GM21576 (cell line): ENCODE data around the gene GNG8.

Experiments
- ATAC-seq: cut with Tn5 transposase; IDR thresholded peaks from one replicate; pipeline ENCODE4 v1.9.1; 2021; ENCODE audit warnings: mild to moderate bottlenecking, moderate library complexity; ENCODE audit not compliant: unreplicated experiment

The GNG8 gene

GRCh38 chr19:46635920-46636761 lies at the start of gene GNG8:
TSS of gene GNG8 (minus strand) at chr19:46636202. CDS start at chr19:46634682, 1,520 bp downstream.
- no peak for ATAC-seq

DNA sequence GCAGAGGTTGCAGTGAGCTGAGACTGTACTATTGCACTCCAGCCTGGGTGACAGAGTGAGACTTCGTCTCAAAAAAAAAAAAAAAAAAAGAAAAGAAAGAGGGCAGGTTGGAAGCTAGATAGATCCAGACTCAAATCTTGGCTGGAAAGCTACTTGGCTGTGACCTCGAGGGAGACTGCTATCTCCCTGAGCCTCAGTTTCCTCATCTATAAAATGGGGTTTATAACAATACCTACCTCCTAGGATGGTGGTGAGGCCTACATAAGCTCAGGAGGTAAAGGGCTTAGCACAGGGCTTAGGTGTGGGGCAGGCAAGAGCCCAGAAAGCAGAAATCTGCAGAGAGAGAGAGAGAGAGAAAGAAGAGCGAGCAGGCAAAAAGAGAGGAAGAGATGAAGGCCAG lies 49.2 kb upstream of the GNG8 start:
- no peak for ATAC-seq

GRCh38 chr19:46678110-46678732 lies 42.2 kb upstream of the GNG8 start:
- no peak for ATAC-seq

DNA sequence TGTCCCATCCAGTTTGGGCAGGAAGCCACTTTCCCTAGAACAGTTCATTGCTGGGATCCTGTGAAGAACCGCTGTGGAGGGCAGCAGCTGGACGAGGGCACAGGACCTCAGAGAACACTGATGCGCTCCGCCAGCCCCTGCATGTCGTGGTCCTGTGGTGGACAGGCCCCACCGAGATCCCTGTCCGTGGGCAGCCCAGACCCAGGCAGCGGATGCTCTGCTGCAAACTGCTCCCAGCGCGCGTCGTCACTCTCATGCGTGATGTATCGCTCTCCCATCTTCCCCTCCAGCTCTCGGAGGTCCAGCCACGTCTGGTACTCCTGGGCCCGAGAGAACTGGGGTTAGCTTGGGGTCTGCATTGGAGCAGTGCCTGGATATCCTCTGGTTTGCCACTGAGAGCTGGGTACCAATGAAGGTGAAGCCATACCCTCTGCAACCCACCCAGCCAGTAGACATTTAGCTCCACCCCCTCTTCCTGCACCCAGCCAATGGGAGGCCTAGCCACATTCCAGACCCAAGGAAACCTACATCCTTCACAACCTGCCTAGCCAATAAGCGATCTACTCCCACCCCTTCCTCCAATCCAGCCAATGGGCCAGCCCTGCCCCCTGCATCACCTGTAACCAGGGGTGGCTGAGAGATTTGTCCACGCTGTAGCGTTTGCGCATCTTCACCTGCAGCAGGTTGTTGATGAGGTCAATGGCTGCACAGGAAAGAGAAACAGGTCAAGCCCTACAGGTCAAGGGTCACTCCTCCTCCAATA lies 38.6 kb upstream of the GNG8 start:
- ATAC-seq: no peak

DNA sequence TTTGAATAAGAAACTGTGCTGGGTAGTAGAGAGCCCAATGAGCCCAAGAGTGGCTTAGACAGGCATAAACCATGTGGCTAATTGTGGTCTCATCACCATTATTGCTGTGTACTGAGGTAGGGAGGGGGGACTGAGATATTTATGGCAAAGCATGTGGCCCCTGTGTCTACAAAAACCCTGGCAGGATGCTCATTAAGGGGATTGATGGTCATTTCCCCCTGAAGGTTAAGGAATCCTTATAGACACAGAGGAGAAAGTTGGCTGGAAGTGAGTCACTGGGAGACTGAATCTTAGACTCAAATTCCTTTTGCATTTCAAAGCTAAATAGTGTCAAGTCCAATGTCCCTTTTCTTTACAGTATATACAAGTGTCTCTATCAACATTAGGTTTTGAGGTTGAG lies 34.8 kb upstream of the GNG8 start:
- no peak for ATAC-seq

GRCh38 chr19:46668662-46669061 lies 32.7 kb upstream of the GNG8 start:
- ATAC-seq: no peak

- ATAC-seq: no peak
Observed at GRCh38 chr19:46665072-46665471, 29.1 kb upstream of the GNG8 start.

- no peak for ATAC-seq
Observed at GRCh38 chr19:46661735-46662592, 26.0 kb upstream of the GNG8 start.

DNA sequence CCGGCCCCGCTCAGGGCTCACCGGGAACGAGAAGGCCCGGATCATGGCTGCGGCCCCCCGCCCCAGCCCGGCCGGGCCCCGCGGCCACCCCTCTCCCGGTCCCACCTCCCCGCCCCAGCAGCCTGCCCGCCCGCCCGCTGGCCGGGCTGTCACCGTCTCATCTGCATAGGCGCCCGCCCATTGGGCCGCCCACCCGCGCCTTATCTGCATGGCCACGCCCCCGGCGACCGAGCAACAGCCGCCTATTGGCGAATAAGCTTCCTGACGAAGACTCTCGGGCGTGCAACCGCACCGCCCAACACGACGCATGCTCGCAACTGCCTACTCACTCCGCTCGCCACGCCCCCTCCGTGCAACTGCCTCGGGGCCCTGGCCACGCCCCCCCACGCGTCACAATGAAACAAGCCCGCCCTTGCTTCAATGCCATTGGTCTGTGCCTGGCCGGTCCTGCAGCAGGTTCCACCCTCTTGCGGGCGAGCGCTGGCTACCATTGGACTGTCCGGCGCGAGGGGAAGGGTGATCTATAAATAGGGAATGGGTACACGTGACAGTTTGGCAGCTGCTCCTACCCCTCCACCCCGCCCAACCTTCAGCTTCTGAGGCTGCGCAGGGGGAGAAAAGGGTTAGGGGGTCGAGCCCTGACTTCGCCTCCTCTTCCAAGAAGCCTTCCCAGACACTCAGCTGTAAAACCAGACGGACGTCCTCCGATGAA lies 25.2 kb upstream of the GNG8 start, which contains the start of gene DACT3:
Gene DACT3 (minus strand): TSS at position 163 of the 712 bp plus-strand sequence. CDS start 118 bp downstream, at position 45.
- peak; percentile 89 for ATAC-seq

DNA sequence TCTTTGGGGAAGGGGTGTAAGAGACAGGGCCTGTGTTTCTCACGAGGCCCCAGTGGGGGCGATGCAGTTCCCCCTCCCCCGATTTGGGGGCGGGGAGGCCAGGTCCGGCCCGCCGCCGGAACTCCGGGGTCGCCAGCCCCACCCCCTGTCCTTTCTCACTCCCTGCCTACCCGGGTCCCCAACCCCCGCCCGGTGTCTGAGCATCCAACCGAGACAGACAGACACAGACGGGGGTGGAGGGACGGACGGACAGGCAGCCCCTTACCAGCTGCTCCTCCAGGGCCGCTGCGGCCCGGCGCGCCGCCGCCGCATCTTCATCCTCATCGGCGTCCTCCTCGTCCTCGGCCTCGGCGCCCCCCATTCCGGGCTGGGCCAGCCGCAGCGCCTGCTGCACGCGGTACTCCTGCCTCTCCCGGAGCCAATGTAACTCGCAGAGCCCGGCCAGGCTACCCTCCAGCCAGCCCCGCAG lies 24.6 kb upstream of the GNG8 start:
- no peak for ATAC-seq

DNA sequence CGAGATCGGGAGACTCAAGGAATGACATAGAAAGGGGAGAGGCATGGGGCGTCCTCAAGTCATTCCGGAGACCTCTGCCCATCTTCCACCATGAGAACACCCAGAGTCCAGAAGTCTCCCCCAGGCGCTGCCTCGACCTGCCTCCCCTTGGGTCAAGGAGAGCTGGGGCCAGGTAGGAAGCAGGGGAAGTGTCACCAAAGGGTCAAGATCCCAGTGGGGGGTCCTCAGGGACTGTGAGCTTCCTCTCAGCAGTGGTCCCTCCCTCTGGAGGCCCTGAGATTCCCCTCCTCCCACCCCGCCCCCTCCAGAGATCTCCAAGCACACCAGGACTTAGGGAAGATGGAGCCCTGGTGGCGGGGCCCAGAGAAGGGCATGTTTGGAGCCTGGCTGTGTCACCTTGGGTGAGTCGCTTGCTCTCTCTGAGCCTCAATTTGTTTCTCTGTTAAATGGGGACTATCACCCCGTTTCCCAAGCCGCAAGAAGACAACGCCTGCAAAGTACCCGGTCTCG lies 24.1 kb upstream of the GNG8 start:
- no peak for ATAC-seq

- ATAC-seq: no peak
Observed at GRCh38 chr19:46659151-46660007, 23.4 kb upstream of the GNG8 start.

GRCh38 chr19:46656541-46656940 lies 20.5 kb upstream of the GNG8 start:
- ATAC-seq: no peak

DNA sequence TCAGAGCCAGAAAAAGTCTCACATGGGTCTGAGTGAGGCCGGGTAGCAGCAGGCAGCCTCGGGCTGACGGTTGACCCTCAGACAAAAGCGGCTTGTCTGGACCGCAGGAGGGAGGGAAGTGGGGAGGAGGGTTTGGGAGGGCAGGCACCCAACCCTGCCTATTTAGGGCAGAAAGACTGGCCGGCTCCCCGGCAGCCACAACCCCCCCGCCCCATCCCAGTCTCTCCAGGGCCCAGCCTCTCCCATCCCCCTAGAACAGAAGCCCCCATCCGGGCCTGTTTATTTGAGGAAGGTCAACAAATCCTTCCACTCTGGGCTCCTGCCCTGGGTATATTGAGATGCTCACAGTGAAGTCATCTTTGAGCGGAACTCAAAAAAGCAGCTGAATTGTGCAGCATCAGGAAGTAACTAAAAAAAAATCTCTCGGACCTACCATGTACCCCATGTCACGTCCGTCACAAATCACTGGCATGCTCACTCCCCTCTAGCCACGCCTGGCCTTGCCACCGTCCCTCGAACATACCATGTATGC lies 18.7 kb upstream of the GNG8 start:
- ATAC-seq: no peak

GRCh38 chr19:46650445-46650844 lies 14.4 kb upstream of the GNG8 start:
- ATAC-seq: no peak

DNA sequence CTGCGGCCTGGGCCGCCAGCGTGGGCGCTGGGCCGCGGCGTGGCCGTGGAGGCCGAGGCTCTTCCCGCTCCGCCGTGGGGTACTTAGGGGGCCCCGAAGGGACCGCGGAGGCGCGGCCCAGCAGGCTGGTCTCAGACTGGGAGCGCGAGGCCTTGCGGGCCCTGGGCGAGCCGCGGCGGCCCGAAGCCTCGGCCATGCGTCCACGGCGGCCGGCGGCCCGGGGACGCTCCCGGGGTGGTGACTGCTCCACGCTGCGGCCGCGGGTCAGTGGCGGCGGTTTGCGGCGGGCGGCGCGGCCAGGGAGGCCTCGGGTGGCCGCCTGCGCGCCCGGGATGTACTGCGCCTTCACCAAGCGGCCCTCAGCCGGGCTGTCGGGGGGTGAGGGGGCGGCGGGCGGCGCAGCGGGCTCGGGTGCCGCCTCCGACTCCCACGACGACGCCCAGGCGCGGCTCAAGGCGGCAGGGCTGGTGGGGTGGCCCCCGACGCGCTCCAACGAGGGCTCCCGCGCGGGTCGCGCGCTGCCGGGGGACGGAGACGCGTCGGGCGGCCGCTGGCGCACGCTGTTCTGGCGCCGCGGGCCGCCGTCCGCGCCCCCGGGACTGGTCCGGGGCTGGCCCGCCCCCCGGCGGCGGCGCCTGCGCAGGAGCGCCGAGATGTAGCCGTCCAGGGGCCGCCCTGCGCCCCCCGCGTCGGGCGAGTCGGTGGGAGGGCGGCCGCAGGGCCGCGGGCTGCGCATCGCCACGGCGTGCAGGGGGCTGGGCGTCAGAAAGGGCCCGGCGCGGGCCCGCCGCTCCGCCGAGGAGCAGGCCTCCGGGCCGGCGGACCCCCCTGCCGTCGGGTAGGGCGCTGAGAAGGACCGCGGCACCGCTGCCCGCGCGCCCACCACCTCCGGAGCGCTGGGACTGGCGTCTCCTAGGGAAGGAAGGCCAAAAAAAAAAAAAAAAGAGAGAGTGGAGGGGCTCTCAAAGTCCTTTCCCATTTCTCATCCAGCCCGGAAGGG lies 13.3 kb upstream of the GNG8 start:
- ATAC-seq: no peak
